ENCODE measurements around the gene ARL15. TPM values are rescaled to one million over a fixed set of nuclear protein-coding genes. Genes with fewer than 3 reads are reported as not detected.

Gene ARL15
- total RNA-seq, 4 donors from 2014 or later: 13.0 to 52.7 (median 17.1) TPM

DNA sequence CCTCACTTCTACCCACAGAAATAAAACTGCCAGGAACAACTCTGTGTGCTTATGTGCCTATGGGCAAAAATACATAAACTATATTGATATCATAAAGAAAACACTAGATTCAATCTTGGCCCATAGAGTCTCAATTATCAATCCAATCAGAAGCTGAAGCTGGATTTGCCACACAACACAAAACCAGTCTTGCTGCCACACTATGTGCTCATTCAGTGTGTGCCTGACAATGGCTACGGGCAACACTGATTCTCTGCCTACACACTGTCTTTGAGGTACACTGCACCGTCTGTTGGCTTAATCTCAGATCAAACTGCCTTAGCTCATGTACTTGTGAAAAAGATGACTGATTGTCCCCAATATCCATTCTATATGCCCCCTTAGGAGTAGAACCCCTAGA is 35.4 kb downstream of the ARL15 start:
- no peak for DNase-seq (ENCODE audit: low spot score in 2 of 2)
- Histone ChIP-seq H3K36me3 (peaks cover 0 to 7% (median 0%) of the 10 kb centered on the region in 3 donors), H3K27me3 (no peaks in the 10 kb centered on the region), H3K9me3 (peaks cover 0 to 3% (median 0%) of the 10 kb centered on the region in 4 donors), H3K4me1 (peaks cover 0 to 11% (median 2%) of the 10 kb centered on the region in 4 donors), H3K4me3 (no peak overlapping the region), H3K27ac (no peak overlapping the region)
- WGBS, 2 donors: 97 to 100% methylated on average over 2 of the region's 2 CpGs
- TF ChIP-seq, protein P1, sequence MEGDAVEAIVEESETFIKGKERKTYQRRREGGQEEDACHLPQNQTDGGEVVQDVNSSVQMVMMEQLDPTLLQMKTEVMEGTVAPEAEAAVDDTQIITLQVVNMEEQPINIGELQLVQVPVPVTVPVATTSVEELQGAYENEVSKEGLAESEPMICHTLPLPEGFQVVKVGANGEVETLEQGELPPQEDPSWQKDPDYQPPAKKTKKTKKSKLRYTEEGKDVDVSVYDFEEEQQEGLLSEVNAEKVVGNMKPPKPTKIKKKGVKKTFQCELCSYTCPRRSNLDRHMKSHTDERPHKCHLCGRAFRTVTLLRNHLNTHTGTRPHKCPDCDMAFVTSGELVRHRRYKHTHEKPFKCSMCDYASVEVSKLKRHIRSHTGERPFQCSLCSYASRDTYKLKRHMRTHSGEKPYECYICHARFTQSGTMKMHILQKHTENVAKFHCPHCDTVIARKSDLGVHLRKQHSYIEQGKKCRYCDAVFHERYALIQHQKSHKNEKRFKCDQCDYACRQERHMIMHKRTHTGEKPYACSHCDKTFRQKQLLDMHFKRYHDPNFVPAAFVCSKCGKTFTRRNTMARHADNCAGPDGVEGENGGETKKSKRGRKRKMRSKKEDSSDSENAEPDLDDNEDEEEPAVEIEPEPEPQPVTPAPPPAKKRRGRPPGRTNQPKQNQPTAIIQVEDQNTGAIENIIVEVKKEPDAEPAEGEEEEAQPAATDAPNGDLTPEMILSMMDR (IDR thresholded peaks at IDR 0.05): no peak
- TF ChIP-seq POLR2A (IDR thresholded peaks at IDR 0.05) (no peak), EP300 (IDR thresholded peaks at IDR 0.05) (no peak)

DNA sequence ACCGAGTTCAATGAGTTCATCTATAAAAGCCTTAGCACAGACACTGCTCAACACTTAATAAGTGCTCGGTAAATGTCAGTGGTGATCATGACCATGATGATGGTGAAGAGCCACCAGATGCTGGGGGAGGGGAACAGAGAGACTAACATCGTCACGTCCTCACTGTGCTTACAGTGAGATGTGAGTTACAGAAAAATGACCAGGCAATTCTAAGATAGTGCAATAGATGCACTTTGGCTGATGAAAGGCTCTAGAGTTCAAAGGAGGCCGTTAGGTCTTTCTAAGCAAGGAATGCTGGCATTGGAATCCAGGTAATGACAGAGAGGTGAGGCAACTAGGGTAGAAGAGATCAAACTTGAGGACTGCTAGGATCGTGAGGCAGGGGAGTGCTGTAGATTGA is 36.7 kb downstream of the ARL15 start:
- no peak overlapping the region for H3K27ac ChIP-seq
- H3K9me3 ChIP-seq: no peaks in the 10 kb centered on the region
- WGBS, 2 donors: 87 to 94% methylated on average over 6 of the region's 6 CpGs
- H3K4me1 ChIP-seq: peaks cover 0 to 9% (median 2%) of the 10 kb centered on the region in 4 donors
- DNase-seq (ENCODE audit: low spot score in 2 of 2): no peak
- no peaks in the 10 kb centered on the region for H3K36me3 ChIP-seq
- TF ChIP-seq, protein P1 (IDR thresholded peaks at IDR 0.05): no peak
- TF ChIP-seq EP300 (IDR thresholded peaks at IDR 0.05) (no peak), POLR2A (IDR thresholded peaks at IDR 0.05) (no peak)
- no peak overlapping the region for H3K4me3 ChIP-seq
- no peaks in the 10 kb centered on the region for H3K27me3 ChIP-seq

- Histone ChIP-seq H3K27ac (no peak overlapping the region), H3K4me3 (no peak overlapping the region), H3K36me3 (no peaks in the 10 kb centered on the region), H3K27me3 (no peaks in the 10 kb centered on the region), H3K9me3 (no peaks in the 10 kb centered on the region), H3K4me1 (no peaks in the 10 kb centered on the region)
- no peak for TF ChIP-seq POLR2A (IDR thresholded peaks at IDR 0.05)
- TF ChIP-seq, protein P1 (IDR thresholded peaks at IDR 0.05): no peak
- no peak for TF ChIP-seq EP300 (IDR thresholded peaks at IDR 0.05)
- DNase-seq (ENCODE audit: low spot score in 2 of 2): no peak
- WGBS, 2 donors: 80 to 88% methylated on average over 1 of the region's 1 CpG
These were observed 37.6 kb downstream of the ARL15 start for GRCh38 chr5:54272746-54273145.

DNA sequence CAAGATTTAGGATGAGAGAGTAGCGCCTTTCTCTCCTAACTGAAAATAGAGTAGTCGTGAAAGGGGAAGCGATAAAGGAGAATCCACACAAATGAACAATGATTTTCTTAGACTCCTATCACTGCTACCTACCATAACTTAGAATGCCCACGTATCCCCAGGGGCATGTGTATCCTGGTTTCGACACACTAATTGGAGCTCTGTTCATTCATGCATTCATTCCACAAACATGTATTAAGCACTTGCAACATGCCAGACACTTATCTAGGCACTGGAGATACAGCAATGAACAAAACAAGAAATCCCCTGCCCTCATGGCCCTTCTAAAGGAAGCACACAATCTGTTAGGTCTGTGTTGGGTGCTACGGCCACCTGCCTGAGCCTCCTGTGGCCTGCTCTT is 40.0 kb downstream of the ARL15 start:
- no peaks in the 10 kb centered on the region for H3K27me3 ChIP-seq
- no peaks in the 10 kb centered on the region for H3K4me1 ChIP-seq
- no peak for DNase-seq (ENCODE audit: low spot score in 2 of 2)
- 77 to 87% methylated on average over 6 of the region's 6 CpGs for WGBS, 2 donors
- TF ChIP-seq POLR2A (IDR thresholded peaks at IDR 0.05) (no peak), EP300 (IDR thresholded peaks at IDR 0.05) (no peak)
- TF ChIP-seq, protein P1 (IDR thresholded peaks at IDR 0.05): no peak
- H3K4me3 ChIP-seq: no peak overlapping the region
- H3K36me3 ChIP-seq: no peaks in the 10 kb centered on the region
- no peaks in the 10 kb centered on the region for H3K9me3 ChIP-seq
- H3K27ac ChIP-seq: no peak overlapping the region

- Histone ChIP-seq H3K4me1 (peaks cover 0 to 5% (median 0%) of the 10 kb centered on the region in 4 donors), H3K27ac (no peak overlapping the region), H3K27me3 (no peaks in the 10 kb centered on the region), H3K4me3 (no peak overlapping the region), H3K36me3 (no peaks in the 10 kb centered on the region), H3K9me3 (no peaks in the 10 kb centered on the region)
- TF ChIP-seq EP300 (IDR thresholded peaks at IDR 0.05) (no peak), POLR2A (IDR thresholded peaks at IDR 0.05) (no peak)
- TF ChIP-seq, protein P1 (IDR thresholded peaks at IDR 0.05): no peak
- DNase-seq (ENCODE audit: low spot score in 2 of 2): no peak
These were observed 45.8 kb downstream of the ARL15 start for GRCh38 chr5:54264574-54264973.
